PFSK-1 (cell line): ENCODE data around the gene ARL15.

Experiments used
- FOXP2 ChIP-seq: optimal IDR thresholded peaks from 2 replicates; pipeline ENCODE3; 2011; ENCODE audit warnings: borderline replicate concordance, control low read depth, inconsistent platforms; ENCODE audit not compliant: insufficient read depth; ENCODE audit errors: extremely low read length, extremely low read depth
- POLR2AphosphoS5 ChIP-seq: IDR thresholded peaks from 2 replicates; pipeline ENCODE4 v1.6.1; 2012; ENCODE audit warnings: low read depth, mild to moderate bottlenecking, control low read depth, low read length, moderate library complexity
- REST ChIP-seq, 2 experiments: IDR thresholded peaks; 2 replicates each; pipeline versions ENCODE4 v1.6.1 to v1.8.0; 2011 to 2012; ENCODE audit warnings: low read depth in 2 of 2, low read length in 2 of 2, control low read depth in 1 of 2, inconsistent platforms in 1 of 2, mild to moderate bottlenecking in 1 of 2, moderate library complexity in 1 of 2; ENCODE audit not compliant: insufficient read depth in 1 of 2
- SIN3A ChIP-seq: IDR thresholded peaks from 2 replicates; pipeline ENCODE4 v1.6.1; 2012; ENCODE audit warnings: mild to moderate bottlenecking, low read length, moderate library complexity, borderline replicate concordance; ENCODE audit not compliant: insufficient read depth
- TAF1 ChIP-seq: IDR thresholded peaks from 2 replicates; pipeline ENCODE4 v1.6.1; 2012; ENCODE audit warnings: low read length, control low read depth, borderline replicate concordance; ENCODE audit not compliant: insufficient read depth

GRCh38 chr5:54094706-54095105 lies 215.7 kb downstream of the ARL15 start:
- TF ChIP-seq POLR2AphosphoS5 (no peak), TAF1 (no peak), SIN3A (no peak), REST (IDR thresholded peaks at IDR 0.05; ENCODE audit: insufficient read depth in 1 of 2, low read depth in 2 of 2, low read length in 2 of 2) (no peak), FOXP2 (no peak)
